NCI-H2227 (cell line): Measurements from ENCODE around the gene PRSS57.
A peak's percentile ranks its signal among the peaks of the same experiment; 100 is the strongest.
"Not testable (repeated sequence)": the region's sequence is repeated elsewhere in the genome, so short reads cannot be mapped to it uniquely, and the experiment has no call there.

Experiments used
- DNase-seq: peaks from one replicate; lab custom pipeline; 2025; ENCODE audit not compliant: unreplicated experiment; lab: John Stamatoyannopoulos, UW

Gene PRSS57

DNA sequence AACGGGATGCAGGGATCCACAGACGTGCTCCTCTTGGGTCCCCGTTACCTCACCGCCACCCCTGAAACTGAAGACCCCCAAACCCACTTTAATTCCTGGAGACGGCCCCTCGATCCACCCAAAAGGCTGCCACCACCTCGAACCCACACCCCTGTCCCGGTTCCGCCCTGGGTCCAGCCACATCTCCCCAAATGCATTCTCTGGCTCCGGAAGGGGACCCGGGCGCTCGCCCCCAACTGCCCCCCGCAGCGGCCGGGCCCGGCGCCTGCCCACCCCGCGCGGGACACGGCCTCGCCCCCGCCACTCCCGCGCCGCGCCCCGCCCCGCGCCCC, 19.3 kb downstream of the PRSS57 start:
- no peak for DNase-seq

DNA sequence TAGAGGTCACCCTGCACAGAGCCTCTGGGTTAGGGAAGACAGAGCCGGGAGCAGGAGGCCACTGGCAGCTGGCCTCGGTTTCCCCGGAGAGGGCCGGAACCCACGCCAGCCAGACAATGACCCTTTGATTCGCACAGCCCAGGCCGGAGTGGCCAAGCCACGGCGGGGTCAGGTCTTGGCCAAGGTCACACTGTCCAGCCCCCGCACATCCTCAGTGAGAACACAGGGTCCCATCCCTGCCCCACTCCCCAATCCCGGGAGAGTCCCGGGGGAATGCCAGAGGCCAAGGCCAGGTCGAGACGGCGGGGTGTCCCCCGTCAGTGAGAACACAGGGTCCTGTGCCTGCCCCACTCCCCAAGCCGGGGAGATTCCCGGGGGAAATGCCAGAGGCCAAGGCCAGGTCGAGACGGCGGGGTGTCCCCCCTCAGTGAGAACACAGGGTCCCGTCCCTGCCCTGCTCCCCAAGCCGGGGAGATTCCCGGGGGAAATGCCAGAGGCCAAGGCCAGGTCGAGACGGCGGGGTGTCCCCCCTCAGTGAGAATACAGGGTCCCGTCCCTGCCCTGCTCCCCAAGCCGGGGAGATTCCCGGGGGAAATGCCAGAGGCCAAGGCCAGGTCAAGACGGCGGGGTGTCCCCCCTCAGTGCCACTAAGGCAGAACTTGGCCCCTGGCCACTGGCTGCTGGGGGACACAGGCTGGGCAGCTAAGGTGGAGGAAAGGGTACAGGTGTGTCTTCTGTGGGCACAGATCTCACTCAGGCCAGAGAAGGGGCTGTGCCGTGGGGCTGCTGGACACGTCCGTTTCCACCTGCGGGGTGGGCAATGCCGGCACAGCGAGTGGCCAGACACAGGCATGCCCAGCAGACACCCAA, 20.7 kb downstream of the PRSS57 start:
- DNase-seq: no peak

DNA sequence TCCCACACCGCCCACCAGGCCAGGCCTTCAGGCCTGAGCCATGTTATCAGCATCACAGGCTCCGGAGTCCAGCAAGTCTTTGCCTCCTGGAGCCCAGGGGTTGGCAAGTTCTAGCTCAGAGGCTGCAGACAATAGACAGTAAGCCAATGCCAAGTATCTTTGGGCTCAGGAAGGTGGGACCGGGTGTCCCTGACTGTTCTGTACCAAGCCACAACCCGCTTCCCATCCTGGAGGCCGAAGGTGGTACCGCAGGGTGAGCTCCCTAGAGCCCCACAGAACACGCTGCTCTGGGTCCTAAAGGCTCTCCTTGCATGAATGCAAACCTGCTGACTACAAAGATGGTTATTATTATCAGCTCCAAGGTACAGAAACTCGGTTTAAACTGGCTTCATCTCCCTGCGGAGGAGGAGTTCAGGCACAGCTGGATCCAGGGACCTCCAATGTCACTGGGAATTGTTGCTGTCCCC, 24.6 kb downstream of the PRSS57 start:
- no peak for DNase-seq

DNA sequence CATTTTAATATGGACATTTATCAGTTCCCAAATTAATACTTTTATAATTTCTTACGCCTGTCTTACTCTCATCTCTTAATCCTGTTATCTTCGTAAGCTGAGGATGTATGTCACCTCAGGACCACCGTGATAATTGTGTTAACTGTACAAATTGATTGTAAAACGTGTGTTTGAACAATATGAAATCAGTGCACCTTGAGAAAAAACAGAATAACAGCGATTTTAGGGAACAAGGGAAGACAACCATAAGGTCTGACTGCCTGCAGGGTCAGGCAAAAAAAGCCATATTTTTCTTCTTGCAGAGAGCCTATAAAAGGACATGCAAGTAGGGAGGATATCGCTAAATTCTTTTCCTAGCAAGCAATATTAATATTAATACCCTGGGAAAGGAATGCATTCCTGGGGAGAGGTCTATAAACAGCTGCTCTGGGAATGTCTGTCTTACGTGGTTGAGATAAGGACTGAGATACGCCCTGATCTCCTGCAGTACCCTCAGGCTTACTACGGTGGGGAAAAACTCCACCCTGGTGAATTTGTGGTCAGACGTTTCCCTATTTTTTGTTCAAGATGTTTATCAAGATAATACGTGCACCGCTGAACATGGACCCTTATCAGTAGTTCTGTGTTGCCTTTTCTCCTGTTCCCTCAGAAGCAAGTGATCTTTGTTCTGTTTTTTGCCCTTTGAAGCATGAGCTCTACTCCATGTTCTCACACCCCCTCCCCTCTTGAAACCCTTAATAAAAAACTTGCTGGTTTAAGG, 26.4 kb downstream of the PRSS57 start:
- DNase-seq: not testable (repeated sequence)

DNA sequence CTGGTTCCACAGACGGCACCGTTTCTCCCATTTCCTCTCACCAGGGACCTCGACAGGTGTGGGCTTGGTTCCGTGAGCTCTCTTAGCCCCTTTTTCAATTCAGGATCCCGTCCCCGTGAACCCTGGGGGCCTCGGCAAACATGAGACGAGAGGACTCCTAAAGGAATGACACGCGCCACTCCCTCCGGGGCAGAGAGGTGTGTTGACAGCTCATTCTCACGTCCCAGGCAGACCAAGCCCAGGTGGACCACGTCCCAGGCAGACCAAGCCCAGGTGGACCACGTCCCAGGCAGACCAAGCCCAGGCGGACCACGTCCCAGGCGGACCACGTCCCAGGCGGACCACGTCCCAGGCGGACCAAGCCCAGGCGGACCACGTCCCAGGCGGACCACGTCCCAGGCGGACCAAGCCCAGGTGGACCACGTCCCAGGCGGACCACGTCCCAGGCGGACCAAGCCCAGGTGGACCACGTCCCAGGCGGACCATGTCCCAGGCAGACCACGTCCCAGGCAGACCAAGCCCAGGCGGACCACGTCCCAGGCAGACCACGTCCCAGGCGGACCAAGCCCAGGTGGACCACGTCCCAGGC, 28.2 kb downstream of the PRSS57 start:
- DNase-seq: not testable (repeated sequence)

DNA sequence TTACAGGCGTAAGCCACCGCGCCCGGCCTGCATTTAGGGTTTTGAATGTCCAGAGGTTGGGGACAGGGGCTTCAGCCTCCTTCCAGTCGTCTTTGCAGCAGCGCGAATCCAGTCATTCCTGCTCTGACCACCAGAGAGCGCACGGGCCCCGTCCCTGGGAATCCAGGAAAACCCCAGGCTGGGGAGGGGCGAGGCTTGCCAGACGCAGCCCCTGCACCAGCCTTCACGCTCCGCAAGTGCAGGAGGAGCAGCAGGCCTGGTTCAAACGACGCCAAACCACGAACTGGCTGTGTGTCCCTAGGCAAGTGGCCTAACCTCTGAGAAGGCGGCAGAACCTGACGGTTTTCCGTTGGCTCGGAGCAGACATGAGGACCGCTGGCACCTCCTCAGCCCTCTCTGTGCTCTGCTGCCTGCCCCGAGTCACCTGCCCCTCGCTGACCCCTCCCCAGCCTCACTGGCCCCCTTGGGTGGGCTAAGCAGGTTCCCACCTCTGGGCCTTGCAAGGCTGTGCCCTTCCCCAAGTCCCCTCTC, 30.3 kb downstream of the PRSS57 start:
- DNase-seq: peak; percentile 64

DNA sequence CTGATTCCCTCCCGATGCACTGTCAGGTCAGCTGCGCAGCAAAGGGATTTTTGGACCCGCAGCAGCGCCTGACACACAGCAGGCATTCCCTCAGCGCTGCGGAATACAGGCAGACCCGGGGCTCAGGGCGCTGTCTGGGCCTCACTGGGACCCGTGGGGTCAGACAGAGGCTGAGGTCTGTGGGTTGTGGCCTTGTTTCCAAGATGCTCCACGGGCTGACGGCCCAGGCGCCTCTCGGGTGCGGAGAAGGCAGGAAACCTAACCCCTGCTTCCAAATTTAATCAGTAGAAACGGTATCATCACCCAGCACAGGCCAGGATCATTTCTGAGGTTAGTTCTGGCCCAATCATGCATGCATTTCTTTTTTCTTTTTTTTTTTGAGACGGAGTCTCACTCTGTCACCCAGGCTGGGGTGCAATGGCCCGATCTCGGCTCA, 31.6 kb downstream of the PRSS57 start:
- no peak for DNase-seq

DNA sequence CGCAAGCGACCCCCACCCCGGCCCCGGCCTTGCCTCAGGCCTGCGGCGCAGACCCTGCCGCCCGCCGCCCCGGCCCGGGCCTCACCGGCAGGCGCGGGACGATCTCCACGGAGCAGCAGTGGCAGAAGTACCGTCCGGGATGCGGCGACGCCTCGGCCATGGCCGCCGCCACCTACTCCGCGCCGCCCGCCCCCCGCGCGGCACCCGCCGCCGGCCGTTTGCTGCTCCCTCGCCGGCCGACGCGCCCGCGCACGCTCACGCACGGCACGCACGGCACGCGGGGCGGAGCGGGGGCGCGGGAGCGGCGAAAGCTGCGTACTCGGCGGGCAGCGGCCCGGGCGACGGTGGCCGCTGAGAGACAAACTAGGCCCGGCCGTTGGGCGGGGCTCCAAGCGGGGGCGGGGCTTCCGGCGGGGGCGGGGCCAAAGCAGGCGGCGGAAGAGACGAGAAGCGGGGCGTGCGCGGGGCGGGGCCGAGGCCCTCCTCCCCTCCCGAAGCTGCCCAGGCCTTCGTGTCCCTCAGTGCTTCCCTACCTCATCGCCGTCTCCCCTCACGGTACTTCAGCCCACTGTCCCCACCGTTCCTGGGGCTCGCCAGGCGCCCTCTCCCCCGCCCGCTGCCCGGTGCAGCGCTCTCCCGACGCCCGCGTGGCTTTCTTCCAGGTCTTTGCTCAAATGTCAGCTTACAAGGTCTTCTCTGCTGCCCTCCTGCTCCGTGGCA, 32.1 kb downstream of the PRSS57 start, which contains the start of gene RNF126:
Gene RNF126 (minus strand): TSS at position 253 of the 720 bp plus-strand sequence. CDS start 93 bp downstream, at position 160.
- DNase-seq: peak; percentile 93

DNA sequence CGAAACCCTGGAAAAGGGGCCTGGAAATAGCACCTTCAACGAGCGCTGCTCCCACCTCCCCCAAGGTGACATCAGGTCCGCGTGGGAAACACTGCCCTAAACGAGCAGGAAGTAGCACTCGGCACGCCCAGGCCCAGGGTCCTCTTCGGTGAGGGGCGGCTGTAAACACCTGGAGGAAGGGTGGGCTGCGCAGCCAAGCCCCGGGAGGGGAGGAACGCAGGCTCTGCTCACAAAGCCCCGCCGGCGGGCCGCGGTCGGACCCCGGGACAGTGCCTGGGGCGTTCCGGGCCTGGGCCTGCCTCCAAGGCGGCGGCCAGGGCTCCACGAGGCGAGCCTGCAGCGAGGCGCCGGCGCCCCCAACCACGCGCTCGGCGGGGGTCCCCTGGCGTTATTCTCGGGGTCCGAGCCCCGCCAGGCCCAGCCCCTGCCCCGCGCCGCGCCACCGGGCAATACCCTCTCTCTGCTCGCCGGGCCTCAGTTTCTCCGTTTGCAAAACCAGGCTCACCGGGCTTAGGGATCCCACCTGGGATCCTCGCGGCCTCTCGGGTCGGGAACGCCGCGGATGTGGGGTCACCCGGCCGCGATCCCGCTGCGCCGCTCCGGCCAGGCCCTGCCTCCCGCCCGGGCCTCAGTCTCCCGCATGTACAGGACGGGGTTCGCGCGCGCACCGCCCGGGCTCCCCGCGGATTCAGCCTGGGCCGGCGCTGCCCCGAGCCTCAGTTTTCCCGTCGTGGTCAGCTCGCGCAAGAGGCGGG, 32.9 kb downstream of the PRSS57 start:
- DNase-seq: no peak

DNA sequence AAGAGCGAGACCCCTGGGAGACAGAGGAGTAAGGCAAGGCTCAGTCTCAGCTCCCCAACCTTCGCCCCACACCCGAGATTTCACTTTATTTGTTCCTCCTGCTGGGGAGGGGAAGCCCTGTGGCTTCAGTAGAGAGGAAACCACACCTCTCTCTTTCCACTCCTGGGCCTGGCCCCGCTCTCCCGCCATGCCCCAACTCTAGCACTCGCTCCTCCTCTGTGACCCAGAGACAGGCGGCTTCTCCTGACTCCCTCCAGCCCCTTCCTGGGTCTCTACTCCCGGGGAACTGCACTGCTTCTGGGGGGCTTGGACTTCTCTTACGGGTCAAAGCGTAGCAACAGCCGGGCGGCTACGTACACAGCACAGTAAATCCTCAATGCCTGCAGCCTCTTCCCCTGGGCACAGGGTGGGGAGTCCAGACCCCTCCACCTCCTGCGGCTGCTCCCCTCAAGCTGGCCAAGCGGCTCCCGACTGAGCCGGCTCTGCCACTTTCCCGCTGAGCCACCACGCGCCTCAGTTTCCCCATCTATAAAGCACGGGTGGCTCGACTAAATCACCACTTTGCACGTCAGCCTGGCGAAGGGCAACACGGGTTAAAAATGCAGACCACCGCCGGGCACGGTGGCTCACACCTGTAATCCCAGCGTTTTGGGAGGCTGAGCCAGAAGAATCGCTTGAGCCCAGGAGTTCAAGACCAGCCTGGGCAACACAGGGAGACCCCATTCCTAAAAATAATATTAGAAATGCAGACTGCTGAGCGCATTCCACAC, 33.6 kb downstream of the PRSS57 start:
- no peak for DNase-seq

DNA sequence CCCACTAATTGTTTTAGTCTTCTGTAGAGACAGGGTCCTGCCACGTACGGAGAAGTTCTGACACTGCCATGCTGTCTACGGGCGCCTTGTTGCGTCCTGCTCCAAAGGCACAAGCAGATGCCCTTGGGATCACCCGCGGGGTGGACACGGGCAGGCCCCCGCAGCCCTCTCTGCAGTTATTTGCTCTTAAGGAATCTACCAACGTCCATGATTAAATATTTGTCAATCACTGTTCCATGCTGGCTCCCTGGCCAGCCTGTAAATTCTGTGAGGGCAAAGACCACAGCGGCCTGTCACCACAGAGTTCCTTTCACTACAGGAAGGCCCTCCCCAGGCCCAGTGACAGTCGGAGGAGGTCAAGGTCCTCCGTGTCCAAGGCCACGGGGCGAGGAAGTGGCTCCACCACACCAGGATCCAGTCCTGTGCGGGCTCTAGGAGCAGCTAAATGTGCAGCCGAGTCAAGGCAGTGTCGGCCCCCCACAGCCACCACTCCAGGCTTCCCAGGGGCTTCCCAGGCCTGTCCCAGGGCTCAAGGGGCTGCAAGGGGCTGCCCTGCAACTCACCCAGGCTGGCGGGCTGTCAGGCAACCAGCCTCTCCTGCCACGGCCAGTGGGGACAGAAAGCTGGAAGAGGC, 34.3 kb downstream of the PRSS57 start:
- DNase-seq: no peak

DNA sequence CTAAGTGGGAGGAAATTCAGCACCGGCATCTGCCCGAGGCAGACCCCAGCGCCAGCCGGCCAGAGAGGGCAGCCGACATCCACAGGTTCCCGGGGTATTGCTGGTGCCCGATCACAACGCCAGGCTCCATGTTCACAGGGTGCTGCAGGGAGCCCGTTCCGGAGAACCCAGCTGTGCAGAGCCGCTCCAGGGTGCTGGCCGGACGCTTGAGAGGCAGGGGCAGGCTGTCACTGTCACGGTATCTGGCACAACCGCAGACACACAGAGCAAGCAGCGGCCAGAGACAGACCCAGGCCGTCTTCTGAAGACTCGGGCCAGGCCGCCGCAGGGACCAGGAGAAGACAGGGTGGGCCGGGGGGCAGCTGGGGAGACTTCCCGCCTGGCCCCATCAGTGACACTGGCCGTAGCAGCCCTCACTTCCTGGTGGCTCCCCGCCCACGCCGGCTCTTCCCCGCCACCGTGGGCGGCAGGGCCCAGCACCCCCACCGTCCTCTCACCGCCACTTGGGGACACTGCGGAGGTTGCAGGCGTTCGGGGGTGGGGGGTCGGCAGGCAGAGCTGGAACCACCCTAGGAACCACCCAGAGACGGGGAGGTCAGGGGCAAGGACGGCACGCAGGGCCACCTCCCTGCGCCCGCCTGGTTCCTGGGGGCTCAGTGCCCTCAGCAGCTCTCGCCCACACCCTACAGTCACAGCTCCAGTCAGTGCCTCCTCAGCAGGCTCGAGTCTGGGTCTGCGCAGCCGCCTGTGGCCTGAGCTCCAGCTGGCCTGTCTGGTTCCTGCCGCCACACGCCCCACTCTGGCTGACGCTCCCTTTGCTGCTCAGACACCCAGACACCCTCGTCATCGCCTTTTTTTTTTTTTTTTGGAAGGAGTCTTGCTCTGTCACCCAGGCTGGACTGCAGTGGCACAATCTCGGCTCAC, 36.1 kb downstream of the PRSS57 start:
- no peak for DNase-seq

DNA sequence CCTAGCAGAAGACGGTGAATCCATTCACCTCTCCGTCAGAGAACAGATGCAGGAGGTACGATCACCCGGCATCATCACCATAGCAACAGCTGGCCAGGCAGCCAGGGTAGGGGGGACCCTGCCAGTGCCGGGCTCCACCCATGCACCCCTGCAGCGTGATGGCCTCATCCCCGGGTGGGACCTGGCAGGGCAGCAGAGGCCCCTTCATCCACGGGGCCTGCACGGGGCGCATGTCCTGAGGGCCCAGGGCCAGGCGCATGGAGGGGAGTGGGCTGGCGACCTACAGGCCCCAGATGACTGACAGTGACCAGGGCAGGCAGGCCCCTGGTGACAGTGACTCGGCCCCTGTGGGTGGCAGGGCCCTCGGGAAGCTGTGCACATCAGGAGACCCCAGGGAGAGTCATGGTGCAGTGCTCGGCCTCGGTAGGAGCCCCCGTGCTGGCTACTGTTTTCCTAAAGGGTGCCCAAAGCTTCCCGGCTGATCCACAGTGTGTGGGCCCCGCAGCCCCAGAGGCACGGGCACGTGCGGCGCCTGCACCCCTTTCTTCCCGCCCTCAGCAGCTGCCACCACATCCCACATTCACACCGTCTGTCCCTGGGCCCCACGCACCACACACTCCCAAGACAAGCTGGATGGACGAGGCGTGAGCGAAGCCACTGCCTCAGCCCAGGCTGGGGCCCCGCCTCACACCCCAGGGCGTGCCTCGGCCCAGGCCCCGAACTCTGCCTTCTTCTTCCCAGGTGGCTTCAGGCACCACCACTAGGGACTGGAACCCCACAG, 37.0 kb downstream of the PRSS57 start:
- no peak for DNase-seq

DNA sequence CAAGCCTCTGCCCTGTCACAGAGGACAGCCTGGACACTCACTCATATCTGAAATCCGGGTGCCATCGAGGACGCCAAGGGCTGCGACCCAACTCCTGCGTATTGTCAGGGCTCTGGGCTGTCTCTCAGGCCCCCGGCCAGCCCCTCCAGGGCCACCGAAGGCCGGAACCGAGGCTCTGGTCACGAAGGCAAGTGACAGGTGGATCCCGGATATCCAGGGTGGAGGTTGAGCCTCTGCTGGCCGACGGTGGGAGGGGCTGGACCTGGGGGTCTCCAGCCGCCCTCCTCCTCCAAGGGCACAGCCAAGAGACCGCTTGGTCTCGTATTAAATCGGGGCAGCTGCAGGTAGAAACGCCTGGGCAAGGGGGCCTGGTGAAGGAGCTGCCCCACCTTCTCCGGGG, 37.6 kb downstream of the PRSS57 start:
- no peak for DNase-seq

DNA sequence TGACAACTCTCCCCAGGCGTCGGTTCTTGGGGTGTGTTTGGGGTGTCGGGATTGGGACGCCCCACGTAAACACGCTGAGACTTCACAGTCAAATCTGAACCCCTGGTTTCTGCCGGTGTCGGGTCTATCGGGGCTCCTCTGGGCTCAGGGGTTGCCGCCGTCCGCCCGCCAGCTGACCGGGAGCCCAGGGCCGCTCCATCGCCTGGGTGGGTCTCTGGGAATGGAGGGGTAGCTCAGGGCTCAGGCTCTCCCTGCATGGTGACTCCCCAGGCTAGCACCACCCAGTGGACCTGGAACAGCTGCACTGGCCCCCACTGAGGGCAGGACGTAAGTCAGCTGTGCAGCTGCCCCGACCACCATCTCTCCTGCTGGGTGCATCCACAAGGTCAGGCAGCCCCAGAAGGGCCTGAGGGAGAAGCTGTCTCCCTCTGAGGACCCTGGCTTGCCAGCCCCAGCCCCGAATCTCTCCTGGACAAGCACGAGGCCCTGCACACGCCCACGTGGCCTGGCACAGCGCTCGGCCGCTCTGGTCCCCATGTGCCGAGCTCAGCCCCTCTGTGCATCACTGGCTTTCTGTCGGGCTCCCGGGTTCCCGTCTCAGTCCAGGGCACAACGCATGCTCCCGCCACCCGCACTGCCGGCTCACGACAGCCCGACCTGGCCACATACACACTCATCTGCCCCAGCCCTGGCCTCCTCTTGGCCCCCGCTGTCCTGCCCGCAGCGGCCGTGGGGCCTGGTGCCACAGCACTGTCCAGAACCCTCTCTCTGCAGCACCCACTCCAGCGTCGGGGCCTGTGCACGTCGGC, 38.3 kb downstream of the PRSS57 start:
- no peak for DNase-seq

DNA sequence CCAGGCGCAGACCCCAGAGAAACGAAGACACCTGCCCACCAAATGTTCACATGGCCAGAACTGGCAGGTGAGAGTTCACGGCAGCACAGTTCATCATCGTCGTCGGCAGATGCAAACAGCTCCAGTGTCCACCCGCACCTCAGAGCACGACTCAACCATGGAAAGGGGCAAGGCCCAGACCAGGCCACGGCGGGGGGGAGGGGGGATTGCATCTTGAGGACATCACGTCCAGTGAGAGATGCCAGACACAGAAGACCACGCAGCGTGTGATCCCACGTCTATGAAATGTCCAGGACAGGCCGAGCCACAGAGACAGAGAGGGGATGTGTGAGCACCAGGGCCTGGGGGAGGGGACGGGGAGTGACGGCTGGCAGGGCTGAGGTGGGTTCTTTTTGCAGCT, 39.6 kb downstream of the PRSS57 start:
- no peak for DNase-seq
